ENCODE data around the gene IL12RB1. TPM values are rescaled to one million over a fixed set of nuclear protein-coding genes. Genes with fewer than 3 reads are reported as not detected.

Gene IL12RB1
- total RNA-seq, 4 donors from 2014 or later = 0.15 to 3.5 (median 1.5) TPM

- WGBS, 2 donors (ENCODE audit: low coverage in 1 of 2) = 32 to 77% methylated on average over 3 to 12 of the region's 16 CpGs
- Histone ChIP-seq H3K27ac (peak overlapping the region; percentile 3 to 83 (median 80)), H3K4me1 (peaks cover 0 to 86% (median 37%) of the 10 kb centered on the region in 3 donors), H3K27me3 (no peaks in the 10 kb centered on the region), H3K36me3 (peaks cover 0 to 3% of the 10 kb centered on the region in 2 donors), H3K9me3 (no peaks in the 10 kb centered on the region), H3K4me3 (peak overlapping the region in 1 of 2 donors; percentile 8)
- peak; percentile 75 for TF ChIP-seq POLR2AphosphoS5 (IDR thresholded peaks at IDR 0.05)
- TF ChIP-seq CTCF (IDR thresholded peaks at IDR 0.05) = peak in 2 of 4 experiments; percentile 32 to 43
- no peak for TF ChIP-seq POLR2A (IDR thresholded peaks at IDR 0.05)
- ATAC-seq = peak; percentile 82
Measured at GRCh38 chr19:18020212-18021085, 66.3 kb downstream of the IL12RB1 start.

DNA sequence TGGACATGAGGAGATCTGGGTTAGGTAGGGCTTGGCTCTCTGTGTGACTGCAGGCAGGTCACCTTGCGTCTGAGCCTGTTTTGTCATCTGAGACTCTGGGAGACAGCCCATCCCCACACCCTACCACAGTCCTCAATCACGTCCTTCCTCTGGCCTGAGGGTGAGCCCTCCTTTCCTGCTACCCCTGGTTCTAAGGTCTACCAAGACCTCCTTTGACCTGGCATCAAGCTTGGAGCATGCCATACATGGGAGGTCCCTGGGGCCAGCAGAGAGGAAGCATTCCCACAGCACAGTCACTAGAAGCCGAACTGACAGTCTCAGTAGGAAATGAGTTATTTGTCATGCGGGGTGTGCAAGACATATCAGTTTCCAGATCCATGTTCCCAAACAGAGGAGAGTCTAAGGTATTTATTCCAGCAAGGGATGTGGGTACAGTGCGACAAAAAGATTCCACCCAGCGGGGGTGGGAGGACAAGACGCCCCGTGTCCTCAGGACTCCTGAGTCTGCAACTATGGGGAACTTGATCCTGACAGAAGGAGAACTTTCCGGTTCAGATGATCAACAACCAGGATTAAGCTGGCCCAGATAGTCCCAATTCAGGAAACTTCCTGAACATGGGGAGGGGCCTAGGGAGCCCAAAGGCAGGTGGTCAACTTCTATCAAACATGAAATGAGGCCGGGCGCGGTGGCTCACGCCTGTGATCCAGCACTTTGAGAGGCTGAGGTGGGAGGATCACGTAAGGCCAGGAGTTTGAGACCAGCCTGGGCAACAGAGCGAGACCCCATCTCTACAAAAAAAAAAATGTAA lies 69.3 kb downstream of the IL12RB1 start:
- H3K4me1 ChIP-seq = peaks cover 0 to 84% (median 31%) of the 10 kb centered on the region in 3 donors
- peak; percentile 6 for ATAC-seq
- peaks cover 0 to 33% of the 10 kb centered on the region in 2 donors for H3K36me3 ChIP-seq
- TF ChIP-seq CTCF (IDR thresholded peaks at IDR 0.05) (no peak), POLR2AphosphoS5 (IDR thresholded peaks at IDR 0.05) (peak; percentile 8)
- no peak overlapping the region for H3K4me3 ChIP-seq
- peak overlapping the region in 3 of 4 donors; percentile 79 to 83 (median 81) for H3K27ac ChIP-seq
- H3K9me3 ChIP-seq = no peaks in the 10 kb centered on the region
- H3K27me3 ChIP-seq = no peaks in the 10 kb centered on the region
- WGBS, 2 donors (ENCODE audit: low coverage in 1 of 2) = 74 to 77% methylated on average over 6 to 15 of the region's 15 CpGs

- H3K27me3 ChIP-seq = no peaks in the 10 kb centered on the region
- peaks cover 0 to 43% of the 10 kb centered on the region in 2 donors for H3K36me3 ChIP-seq
- H3K4me1 ChIP-seq = peaks cover 0 to 76% (median 28%) of the 10 kb centered on the region in 3 donors
- WGBS, 2 donors (ENCODE audit: low coverage in 1 of 2) = 71 to 87% methylated on average over 1 to 4 of the region's 14 CpGs
- H3K9me3 ChIP-seq = no peaks in the 10 kb centered on the region
- H3K4me3 ChIP-seq = no peak overlapping the region
- ATAC-seq = no peak
- TF ChIP-seq CTCF (IDR thresholded peaks at IDR 0.05) (no peak), POLR2AphosphoS5 (IDR thresholded peaks at IDR 0.05) (no peak), EP300 (IDR thresholded peaks at IDR 0.05) (no peak), POLR2A (IDR thresholded peaks at IDR 0.05) (no peak)
- peak overlapping the region in 3 of 4 donors; percentile 79 to 83 (median 81) for H3K27ac ChIP-seq
Measured at GRCh38 chr19:18016209-18016910, 70.4 kb downstream of the IL12RB1 start.

DNA sequence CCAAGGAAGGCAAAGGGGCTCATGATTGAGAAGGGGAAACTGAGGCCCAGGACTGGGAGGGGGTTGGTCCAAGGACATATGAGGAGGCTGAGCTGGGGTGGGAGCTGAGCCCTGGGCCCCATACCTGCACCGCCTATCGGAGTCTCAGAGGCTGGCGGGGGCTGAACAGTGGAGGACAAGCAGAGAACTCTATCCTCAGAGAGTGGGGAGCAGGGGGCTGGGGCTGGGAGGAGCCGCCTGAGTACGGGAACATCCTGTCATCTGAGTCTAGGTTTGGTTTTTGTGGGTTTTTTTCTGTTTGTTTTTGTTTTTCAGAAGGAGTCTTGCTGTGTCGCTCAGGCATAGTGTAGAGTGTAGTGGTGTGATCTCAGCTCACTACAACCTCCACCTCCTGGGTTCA lies 72.5 kb downstream of the IL12RB1 start:
- Histone ChIP-seq H3K27ac (peak overlapping the region in 3 of 4 donors; percentile 34 to 70 (median 56)), H3K4me1 (peaks cover 0 to 76% (median 9%) of the 10 kb centered on the region in 3 donors), H3K36me3 (peaks cover 0 to 65% of the 10 kb centered on the region in 2 donors), H3K9me3 (no peaks in the 10 kb centered on the region), H3K4me3 (peak overlapping the region in 1 of 2 donors; percentile 5), H3K27me3 (no peaks in the 10 kb centered on the region)
- no peak for ATAC-seq
- WGBS, 2 donors (ENCODE audit: low coverage in 1 of 2) = 76 to 96% methylated on average over 3 to 5 of the region's 6 CpGs
- TF ChIP-seq CTCF (IDR thresholded peaks at IDR 0.05) (no peak), EP300 (IDR thresholded peaks at IDR 0.05) (no peak), POLR2AphosphoS5 (IDR thresholded peaks at IDR 0.05) (no peak), POLR2A (IDR thresholded peaks at IDR 0.05) (no peak)

Data from gastroesophageal sphincter (tissue), 4 donors.